ENCODE measurements around the gene POLR3B. TPM values are rescaled to one million over a fixed set of nuclear protein-coding genes. Genes with fewer than 3 reads are reported as not detected.
A peak's percentile ranks its signal among the peaks of the same experiment; 100 is the strongest.
"Not testable (repeated sequence)": the region's sequence is repeated elsewhere in the genome, so short reads cannot be mapped to it uniquely, and the experiment has no call there.

Gene POLR3B
- total RNA-seq, 4 donors from 2014 or later, result 5.6 to 8.4 (median 7.7) TPM

- 75% methylated on average over 5 of the region's 5 CpGs; no CpG with 5 or more reads in 1 of the 2 donors for WGBS, 2 donors (ENCODE audit: low coverage in 1 of 2)
- Histone ChIP-seq H3K9me3 (no peaks in the 10 kb centered on the region), H3K4me3 (no peak overlapping the region), H3K36me3 (peaks cover 0 to 12% (median 5%) of the 10 kb centered on the region in 4 donors), H3K27me3 (no peaks in the 10 kb centered on the region), H3K27ac (peak overlapping the region in 1 of 4 donors; percentile 4), H3K4me1 (peaks cover 23 to 66% (median 30%) of the 10 kb centered on the region in 4 donors)
- intact Hi-C loops (cut with DNase I; ENCODE audit: low total_unique reads) (no loop called here), in situ Hi-C loops (cut with MboI; ENCODE audit: low pct_ligation_motif_present in 1 of 4, low pct_unique_long_range_greater_than_20kb in 1 of 4, low sequenced_read_pairs in 3 of 4) (no loop called here)
- TF ChIP-seq POLR2A (IDR thresholded peaks at IDR 0.05) (no peak), CTCF (IDR thresholded peaks at IDR 0.05) (no peak), POLR2AphosphoS5 (IDR thresholded peaks at IDR 0.05) (no peak), EP300 (IDR thresholded peaks at IDR 0.05; ENCODE audit: low read depth) (no peak)
- DNase-seq, result no peak
Observed at GRCh38 chr12:106310687-106311086, 46.9 kb upstream of the POLR3B start.

GRCh38 chr12:106311139-106311538 lies 46.4 kb upstream of the POLR3B start:
- Histone ChIP-seq H3K4me3 (no peak overlapping the region), H3K36me3 (peaks cover 0 to 15% (median 5%) of the 10 kb centered on the region in 4 donors), H3K4me1 (peaks cover 23 to 62% (median 30%) of the 10 kb centered on the region in 4 donors), H3K27ac (peak overlapping the region in 1 of 4 donors; percentile 4), H3K27me3 (no peaks in the 10 kb centered on the region), H3K9me3 (no peaks in the 10 kb centered on the region)
- WGBS, 2 donors (ENCODE audit: low coverage in 1 of 2), result 42 to 69% methylated on average over 3 to 8 of the region's 8 CpGs
- intact Hi-C loops (cut with DNase I; ENCODE audit: low total_unique reads) (no loop called here), in situ Hi-C loops (cut with MboI; ENCODE audit: low pct_ligation_motif_present in 1 of 4, low pct_unique_long_range_greater_than_20kb in 1 of 4, low sequenced_read_pairs in 3 of 4) (no loop called here)
- DNase-seq, result no peak
- TF ChIP-seq POLR2A (IDR thresholded peaks at IDR 0.05), result no peak
- no peak for TF ChIP-seq CTCF (IDR thresholded peaks at IDR 0.05)
- TF ChIP-seq EP300 (IDR thresholded peaks at IDR 0.05; ENCODE audit: low read depth), result no peak
- no peak for TF ChIP-seq POLR2AphosphoS5 (IDR thresholded peaks at IDR 0.05)

- H3K27ac ChIP-seq; in situ Hi-C loops (cut with MboI; ENCODE audit: low pct_ligation_motif_present in 1 of 4, low pct_unique_long_range_greater_than_20kb in 1 of 4, low sequenced_read_pairs in 3 of 4); DNase-seq; H3K27me3 ChIP-seq; H3K9me3 ChIP-seq; H3K4me3 ChIP-seq; intact Hi-C loops (cut with DNase I; ENCODE audit: low total_unique reads): not testable (repeated sequence)
- 61 to 88% methylated on average over 3 to 4 of the region's 4 CpGs for WGBS, 2 donors (ENCODE audit: low coverage in 1 of 2)
- Histone ChIP-seq H3K36me3 (peaks cover 0 to 31% (median 7%) of the 10 kb centered on the region in 4 donors), H3K4me1 (peaks cover 6 to 39% (median 12%) of the 10 kb centered on the region in 4 donors)
Observed at GRCh38 chr12:106313413-106313812, 44.1 kb upstream of the POLR3B start.

GRCh38 chr12:106315523-106315922 lies 42.0 kb upstream of the POLR3B start:
- no peak for TF ChIP-seq EP300 (IDR thresholded peaks at IDR 0.05; ENCODE audit: low read depth)
- no peak for TF ChIP-seq POLR2A (IDR thresholded peaks at IDR 0.05)
- TF ChIP-seq CTCF (IDR thresholded peaks at IDR 0.05), result no peak
- TF ChIP-seq POLR2AphosphoS5 (IDR thresholded peaks at IDR 0.05), result no peak
- peaks cover 0 to 18% (median 6%) of the 10 kb centered on the region in 4 donors for H3K4me1 ChIP-seq
- H3K9me3 ChIP-seq, result no peaks in the 10 kb centered on the region
- 61 to 80% methylated on average over 4 of the region's 4 CpGs for WGBS, 2 donors (ENCODE audit: low coverage in 1 of 2)
- no peak overlapping the region for H3K27ac ChIP-seq
- H3K36me3 ChIP-seq, result peaks cover 0 to 41% (median 14%) of the 10 kb centered on the region in 4 donors
- intact Hi-C loops (cut with DNase I; ENCODE audit: low total_unique reads), result no loop called here
- H3K27me3 ChIP-seq, result no peaks in the 10 kb centered on the region
- no peak for DNase-seq
- in situ Hi-C loops (cut with MboI; ENCODE audit: low pct_ligation_motif_present in 1 of 4, low pct_unique_long_range_greater_than_20kb in 1 of 4, low sequenced_read_pairs in 3 of 4), result no loop called here
- no peak overlapping the region for H3K4me3 ChIP-seq

All from transverse colon (tissue), 4 donors.